Gastrocnemius medialis (tissue), 4 donors: ENCODE measurements around the gene TATDN3. TPM values are rescaled to one million over a fixed set of nuclear protein-coding genes. Genes with fewer than 3 reads are reported as not detected.

Experiments
- ATAC-seq, 2 donors: fragments of 150-250 bp; one replicate each; pipeline ENCODE4 v1.9.1; 2016
- DNase-seq, 2 donors: peaks; one replicate each; pipeline ENCODE4 v3.0.0-alpha.2; 2019
- H3K27ac ChIP-seq, 4 donors: fragments of 200-600 bp; sonication (generic); 1 replicate in 1 of 4; 2 replicates in 3 of 4; pipeline ENCODE4 v1.5.1; 2016 to 2018; ENCODE audit warnings: mild to moderate bottlenecking in 2 of 4, moderate library complexity in 1 of 4
- H3K27me3 ChIP-seq, 3 donors: fragments of 200-600 bp; sonication (generic) in 2 of 3; 1 replicate in 1 of 3; 2 replicates in 2 of 3; pipeline versions ENCODE4 v1.5.1 to v1.6.0; 2016 to 2019; ENCODE audit warnings: mild to moderate bottlenecking in 1 of 3, moderate library complexity in 1 of 3
- H3K36me3 ChIP-seq, 2 donors: fragments of 200-600 bp; sonication (generic) in 1 of 2; one replicate each; pipeline ENCODE4 v1.5.1; 2017 to 2018
- H3K4me1 ChIP-seq, 2 donors: fragments of 200-600 bp; sonication (generic) in 1 of 2; one replicate each; pipeline ENCODE4 v1.5.1; 2016 to 2017; ENCODE audit warnings: mild to moderate bottlenecking in 2 of 2
- H3K4me3 ChIP-seq, 4 donors: fragments of 200-600 bp; sonication (generic) in 3 of 4; 1 replicate in 1 of 4; 2 replicates in 3 of 4; pipeline ENCODE4 v1.5.1; 2016 to 2019; ENCODE audit warnings: mild to moderate bottlenecking in 2 of 4
- H3K9me3 ChIP-seq, 3 donors: fragments of 200-600 bp; sonication (generic) in 2 of 3; 1 replicate in 1 of 3; 2 replicates in 2 of 3; pipeline ENCODE4 v1.5.1; 2016 to 2019
- POLR2A ChIP-seq, 2 donors: fragments of 450-650 bp; IDR thresholded peaks; one replicate each; pipeline ENCODE4 v1.6.1; 2017; ENCODE audit warnings: antibody characterized with exemption in 2 of 2, mild to moderate bottlenecking in 2 of 2, moderate library complexity in 2 of 2
- in situ Hi-C, 4 donors: fragments of 200-750 bp; cut with MboI; loops; one replicate each; pipeline versions ENCODE4 v1.15.0 to v1.8.0; 2017; ENCODE audit warnings: low sequenced_read_pairs in 4 of 4
- intact Hi-C: fragments of 100-400 bp; cut with DNase I; formaldehyde crosslinking; loops from one replicate; pipeline ENCODE4 v1.15.1; 2023; ENCODE audit warnings: low total_unique reads
- total RNA-seq, 4 donors: library from RNA; depleted of rRNA; stranded (reverse); fragments of >200 nt; gene quantifications; one replicate each; pipeline versions ENCODE4 v1.1.0 to v1.2.3, GENCODE V29; 2016
- TF ChIP-seq, protein P1 (sequence below), 5 experiments: fragments of 450-650 bp in 3 of 5; fragments of 200-600 bp in 2 of 5; sonication (generic) in 2 of 5; IDR thresholded peaks in 4 of 5; conservative IDR thresholded peaks in 1 of 5; 1 replicate in 4 of 5; 2 replicates in 1 of 5; pipeline ENCODE4 v1.5.1; 2016 to 2019; ENCODE audit warnings: antibody characterized with exemption in 5 of 5, mild to moderate bottlenecking in 3 of 5, moderate library complexity in 3 of 5

The TATDN3 gene
- total RNA-seq, 4 donors from 2014 or later: 19.5 to 27.3 (median 25.6) TPM

DNA sequence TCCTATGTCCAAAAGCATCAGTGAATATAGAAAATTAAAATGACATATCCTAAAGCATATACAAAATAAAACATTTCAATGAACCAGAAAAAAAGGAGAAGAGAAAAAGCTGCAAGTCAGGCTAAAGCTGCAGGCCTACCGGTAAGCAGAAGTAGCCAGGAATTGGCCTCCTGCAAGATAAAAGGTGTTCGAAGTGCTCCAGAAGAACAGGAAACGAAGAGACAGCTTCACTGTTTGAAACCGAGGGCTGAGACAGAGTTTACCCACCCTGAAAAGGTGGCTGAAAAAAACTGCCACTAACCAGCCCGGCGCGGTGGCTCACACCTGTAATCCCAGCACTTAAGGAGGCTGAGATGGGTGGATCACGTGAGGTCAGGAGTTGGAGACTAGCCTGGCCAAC lies 37.5 kb upstream of the TATDN3 start:
- in situ Hi-C loops: no loop called here
- no peak overlapping the region for H3K4me3 ChIP-seq
- H3K4me1 ChIP-seq: peaks cover 0 to 4% of the 10 kb centered on the region in 2 donors
- H3K9me3 ChIP-seq: no peaks in the 10 kb centered on the region
- H3K27ac ChIP-seq: no peak overlapping the region
- TF ChIP-seq, protein P1, sequence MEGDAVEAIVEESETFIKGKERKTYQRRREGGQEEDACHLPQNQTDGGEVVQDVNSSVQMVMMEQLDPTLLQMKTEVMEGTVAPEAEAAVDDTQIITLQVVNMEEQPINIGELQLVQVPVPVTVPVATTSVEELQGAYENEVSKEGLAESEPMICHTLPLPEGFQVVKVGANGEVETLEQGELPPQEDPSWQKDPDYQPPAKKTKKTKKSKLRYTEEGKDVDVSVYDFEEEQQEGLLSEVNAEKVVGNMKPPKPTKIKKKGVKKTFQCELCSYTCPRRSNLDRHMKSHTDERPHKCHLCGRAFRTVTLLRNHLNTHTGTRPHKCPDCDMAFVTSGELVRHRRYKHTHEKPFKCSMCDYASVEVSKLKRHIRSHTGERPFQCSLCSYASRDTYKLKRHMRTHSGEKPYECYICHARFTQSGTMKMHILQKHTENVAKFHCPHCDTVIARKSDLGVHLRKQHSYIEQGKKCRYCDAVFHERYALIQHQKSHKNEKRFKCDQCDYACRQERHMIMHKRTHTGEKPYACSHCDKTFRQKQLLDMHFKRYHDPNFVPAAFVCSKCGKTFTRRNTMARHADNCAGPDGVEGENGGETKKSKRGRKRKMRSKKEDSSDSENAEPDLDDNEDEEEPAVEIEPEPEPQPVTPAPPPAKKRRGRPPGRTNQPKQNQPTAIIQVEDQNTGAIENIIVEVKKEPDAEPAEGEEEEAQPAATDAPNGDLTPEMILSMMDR (IDR thresholded peaks at IDR 0.05 in 4 of 5, conservative IDR thresholded peaks at IDR 0.05 in 1 of 5): no peak
- TF ChIP-seq POLR2A (IDR thresholded peaks at IDR 0.05): no peak
- DNase-seq (no peak), ATAC-seq (no peak)
- no peaks in the 10 kb centered on the region for H3K36me3 ChIP-seq
- no peaks in the 10 kb centered on the region for H3K27me3 ChIP-seq
- intact Hi-C loops: no loop called here

DNA sequence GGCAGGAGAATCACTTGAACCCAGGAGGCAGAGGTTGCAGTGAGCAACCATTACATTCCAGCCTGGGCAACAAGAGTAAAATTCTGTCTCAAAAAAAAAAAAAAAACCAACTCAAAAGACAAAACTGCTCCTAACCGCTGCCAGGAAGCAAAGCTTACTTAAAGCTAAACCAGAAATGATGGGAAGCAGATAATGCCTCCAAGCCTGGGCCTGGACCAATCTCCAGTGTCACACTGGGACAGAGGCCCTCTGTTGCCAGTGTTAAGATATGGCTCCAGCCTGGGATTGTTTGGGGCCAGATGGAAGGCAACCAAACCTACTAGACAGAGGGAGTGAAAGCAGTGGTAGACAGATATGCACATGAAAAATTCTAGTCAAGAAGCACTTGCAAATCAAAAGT lies 37.0 kb upstream of the TATDN3 start:
- in situ Hi-C loops: no loop called here
- no peak for ATAC-seq

DNA sequence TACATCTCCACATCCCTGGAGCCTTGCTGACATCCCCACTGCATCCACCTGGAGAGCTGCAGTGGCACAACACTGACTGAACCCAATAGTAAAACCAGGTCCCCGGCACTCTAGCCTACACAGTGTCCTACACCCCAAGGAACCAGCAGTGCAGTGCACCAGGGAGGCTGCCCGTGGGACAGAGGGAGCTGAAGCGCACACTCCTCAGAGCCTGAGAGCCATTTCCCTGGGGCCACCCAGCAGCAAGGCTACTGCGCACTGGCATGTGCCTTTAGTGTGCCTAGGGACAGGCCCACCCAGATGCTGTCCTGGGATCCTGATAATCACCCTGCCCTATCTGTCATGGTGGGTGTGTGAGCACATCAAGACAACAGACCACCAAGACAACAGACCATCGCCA lies 32.0 kb upstream of the TATDN3 start:
- no peak for DNase-seq
- no peaks in the 10 kb centered on the region for H3K36me3 ChIP-seq
- TF ChIP-seq POLR2A (IDR thresholded peaks at IDR 0.05): no peak
- TF ChIP-seq, protein P1 (IDR thresholded peaks at IDR 0.05 in 4 of 5, conservative IDR thresholded peaks at IDR 0.05 in 1 of 5): no peak
- H3K27me3 ChIP-seq: no peaks in the 10 kb centered on the region
- H3K4me1 ChIP-seq: peaks cover 0 to 3% of the 10 kb centered on the region in 2 donors
- in situ Hi-C loops: no loop called here
- ATAC-seq: no peak
- no peak overlapping the region for H3K4me3 ChIP-seq
- intact Hi-C loops: no loop called here
- no peaks in the 10 kb centered on the region for H3K9me3 ChIP-seq
- H3K27ac ChIP-seq: no peak overlapping the region

More for the DNA sequence above, 37.0 kb upstream of the TATDN3 start:
- Histone ChIP-seq H3K9me3 (no peaks in the 10 kb centered on the region), H3K36me3 (no peaks in the 10 kb centered on the region), H3K27ac (no peak overlapping the region), H3K4me1 (peaks cover 0 to 4% of the 10 kb centered on the region in 2 donors), H3K4me3 (no peak overlapping the region), H3K27me3 (no peaks in the 10 kb centered on the region)
- intact Hi-C loops: no loop called here
- DNase-seq: no peak
- TF ChIP-seq POLR2A (IDR thresholded peaks at IDR 0.05): no peak
- TF ChIP-seq, protein P1 (IDR thresholded peaks at IDR 0.05 in 4 of 5, conservative IDR thresholded peaks at IDR 0.05 in 1 of 5): no peak

DNA sequence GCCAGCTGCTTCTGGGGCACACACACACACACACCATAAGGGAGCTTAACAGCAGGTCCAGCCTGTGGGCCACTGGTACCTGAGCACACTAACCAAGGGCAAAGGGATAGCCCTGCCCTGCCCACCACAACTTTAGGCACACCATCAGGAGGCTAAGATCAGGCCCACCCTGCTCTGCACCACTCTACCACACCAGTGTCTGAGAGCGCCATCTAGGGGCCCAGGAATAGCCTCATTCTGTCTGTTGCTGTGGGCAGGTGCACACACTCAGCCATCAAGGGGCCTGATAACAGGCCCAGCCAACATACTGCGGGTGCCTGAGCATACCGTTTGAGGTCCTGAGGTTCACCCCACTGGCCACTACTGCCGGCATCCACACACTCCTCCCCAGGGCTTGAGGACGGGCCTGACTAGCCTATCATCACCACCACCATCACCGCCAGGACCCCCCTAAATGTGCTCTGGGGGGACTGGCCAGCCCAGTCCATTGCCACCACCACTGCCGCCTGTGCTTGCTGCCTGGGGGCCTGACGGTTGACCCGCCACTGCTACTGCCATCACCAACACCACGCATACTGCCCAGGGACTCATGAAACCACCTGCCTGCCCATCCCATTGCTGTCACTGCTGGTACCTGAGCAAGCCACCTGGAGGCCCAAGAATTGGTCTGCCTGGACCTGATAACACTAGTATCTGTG lies 31.4 kb upstream of the TATDN3 start:
- no peaks in the 10 kb centered on the region for H3K36me3 ChIP-seq
- DNase-seq (no peak), ATAC-seq (no peak)
- TF ChIP-seq, protein P1 (IDR thresholded peaks at IDR 0.05 in 4 of 5, conservative IDR thresholded peaks at IDR 0.05 in 1 of 5): no peak
- TF ChIP-seq POLR2A (IDR thresholded peaks at IDR 0.05): no peak
- H3K27ac ChIP-seq: no peak overlapping the region
- H3K4me3 ChIP-seq: no peak overlapping the region
- intact Hi-C loops: no loop called here
- no peaks in the 10 kb centered on the region for H3K27me3 ChIP-seq
- no peaks in the 10 kb centered on the region for H3K9me3 ChIP-seq
- H3K4me1 ChIP-seq: no peaks in the 10 kb centered on the region
- in situ Hi-C loops: no loop called here

DNA sequence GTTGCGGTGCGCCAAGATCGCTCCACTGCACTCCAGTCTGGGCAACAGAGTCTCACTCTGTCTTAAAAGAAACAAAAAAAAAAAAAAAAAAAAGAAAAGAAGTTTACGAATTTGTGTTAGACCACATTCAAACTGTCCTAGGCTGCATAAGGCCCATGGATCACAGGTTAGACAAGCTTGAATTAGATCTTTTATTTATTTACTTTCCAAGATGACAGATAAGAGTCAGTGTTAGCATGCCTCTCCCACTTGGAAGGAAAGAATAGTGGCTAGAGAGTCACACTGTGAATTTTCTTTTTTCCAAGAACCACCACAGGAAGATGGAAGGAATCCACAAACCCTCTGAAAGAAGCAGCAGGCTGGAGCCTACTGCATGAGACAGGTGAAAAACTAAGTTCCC lies 29.5 kb upstream of the TATDN3 start:
- Histone ChIP-seq H3K4me3 (no peak overlapping the region), H3K9me3 (no peaks in the 10 kb centered on the region), H3K36me3 (no peaks in the 10 kb centered on the region), H3K27ac (no peak overlapping the region), H3K4me1 (no peaks in the 10 kb centered on the region), H3K27me3 (no peaks in the 10 kb centered on the region)
- intact Hi-C loops (no loop called here), in situ Hi-C loops (no loop called here)
- TF ChIP-seq, protein P1 (IDR thresholded peaks at IDR 0.05 in 4 of 5, conservative IDR thresholded peaks at IDR 0.05 in 1 of 5): no peak
- no peak for TF ChIP-seq POLR2A (IDR thresholded peaks at IDR 0.05)
- DNase-seq (no peak), ATAC-seq (no peak)
